Mucosa of descending colon (tissue), 3 donors: Measurements from ENCODE around the gene LAYN. TPM values are rescaled to one million over a fixed set of nuclear protein-coding genes. Genes with fewer than 3 reads are reported as not detected.
A peak's percentile ranks its signal among the peaks of the same experiment; 100 is the strongest.

Experiments
- ATAC-seq: fragments of 200-7000 bp; cut with Tn5 transposase; one replicate; pipeline ENCODE4 v1.9.1; 2020; ENCODE audit warnings: mild to moderate bottlenecking, moderate library complexity
- DNase-seq, 3 donors: peaks; one replicate each; pipeline ENCODE4 v3.0.0-alpha.2; 2020
- H3K36me3 ChIP-seq: fragments of 200-600 bp; one replicate; pipeline ENCODE4 v1.8.0; 2021; ENCODE audit warnings: low read depth, mild to moderate bottlenecking
- H3K4me1 ChIP-seq: fragments of 200-600 bp; one replicate; pipeline ENCODE4 v1.8.0; 2021; ENCODE audit warnings: low read depth, mild to moderate bottlenecking
- H3K4me3 ChIP-seq: fragments of 200-600 bp; one replicate; pipeline ENCODE4 v1.8.0; 2021; ENCODE audit warnings: mild to moderate bottlenecking
- H3K9me3 ChIP-seq: fragments of 200-600 bp; one replicate; pipeline ENCODE4 v1.8.0; 2021; ENCODE audit warnings: mild to moderate bottlenecking
- intact Hi-C, 2 donors: fragments of 100-400 bp; cut with DNase I in 1 of 2; cut with micrococcal nuclease in 1 of 2; formaldehyde crosslinking; loops; one replicate each; pipeline versions ENCODE4 v1.11.0 to v1.11.1; 2022; cut with DNase I, micrococcal nuclease
- total RNA-seq, 3 donors: library from RNA; stranded (reverse); fragmentation: NEBNext Ultra II Directional in 2 of 3; extraction: Animal tissue kit (Norgen Biotek cat#: 25700) in 2 of 3; gene quantifications; one replicate each; pipeline versions ENCODE4 v1.2.1 to v1.2.4, GENCODE V29; 2021 to 2023
- TF ChIP-seq, protein P1 (sequence below): fragments of 200-600 bp; IDR thresholded peaks from one replicate; pipeline ENCODE4 v1.8.0; 2022; ENCODE audit warnings: antibody characterized with exemption, mild to moderate bottlenecking
- donor health status: DM: no; HTN: no; CAD: no; lungs with moderate emphysema.
- donor health status: DM: no; HTN: no; CAD: no.
- donor health status: DM: no; HTN: yes; CAD: no.

LAYN gene
- total RNA-seq, 3 donors from 2014 or later, result 0.90 to 22.9 (median 2.7) TPM

GRCh38 chr11:111539426-111540113 lies 950 bp upstream of the LAYN start:
- no peak overlapping the region for H3K4me3 ChIP-seq
- intact Hi-C loops, result no loop called here
- peaks cover 11% of the 10 kb centered on the region for H3K4me1 ChIP-seq
- H3K36me3 ChIP-seq, result no peaks in the 10 kb centered on the region
- no peak for ATAC-seq
- TF ChIP-seq, protein P1, sequence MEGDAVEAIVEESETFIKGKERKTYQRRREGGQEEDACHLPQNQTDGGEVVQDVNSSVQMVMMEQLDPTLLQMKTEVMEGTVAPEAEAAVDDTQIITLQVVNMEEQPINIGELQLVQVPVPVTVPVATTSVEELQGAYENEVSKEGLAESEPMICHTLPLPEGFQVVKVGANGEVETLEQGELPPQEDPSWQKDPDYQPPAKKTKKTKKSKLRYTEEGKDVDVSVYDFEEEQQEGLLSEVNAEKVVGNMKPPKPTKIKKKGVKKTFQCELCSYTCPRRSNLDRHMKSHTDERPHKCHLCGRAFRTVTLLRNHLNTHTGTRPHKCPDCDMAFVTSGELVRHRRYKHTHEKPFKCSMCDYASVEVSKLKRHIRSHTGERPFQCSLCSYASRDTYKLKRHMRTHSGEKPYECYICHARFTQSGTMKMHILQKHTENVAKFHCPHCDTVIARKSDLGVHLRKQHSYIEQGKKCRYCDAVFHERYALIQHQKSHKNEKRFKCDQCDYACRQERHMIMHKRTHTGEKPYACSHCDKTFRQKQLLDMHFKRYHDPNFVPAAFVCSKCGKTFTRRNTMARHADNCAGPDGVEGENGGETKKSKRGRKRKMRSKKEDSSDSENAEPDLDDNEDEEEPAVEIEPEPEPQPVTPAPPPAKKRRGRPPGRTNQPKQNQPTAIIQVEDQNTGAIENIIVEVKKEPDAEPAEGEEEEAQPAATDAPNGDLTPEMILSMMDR, result no peak
- H3K9me3 ChIP-seq, result no peaks in the 10 kb centered on the region
- no peak for DNase-seq

DNA sequence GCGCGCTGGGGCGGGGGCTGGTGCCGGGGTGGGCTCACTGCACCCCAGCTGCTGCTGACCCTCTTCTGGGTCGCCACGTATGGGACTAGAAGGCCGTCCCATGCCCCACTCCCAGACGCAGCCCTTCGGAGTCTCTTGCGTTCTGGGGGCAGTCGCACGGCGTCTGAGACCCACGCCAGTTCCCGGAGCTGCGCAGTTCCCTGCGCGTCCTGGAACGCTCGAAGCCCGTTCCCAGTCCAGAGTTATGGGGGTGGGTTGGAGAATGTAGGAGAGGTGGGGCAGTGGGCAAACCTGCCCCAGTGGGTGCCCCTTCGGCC lies 375 bp downstream of the LAYN start:
- ATAC-seq (peak; percentile 23), DNase-seq (peak in 1 of 3 donors; percentile 41)
- Histone ChIP-seq H3K4me1 (peaks cover 11% of the 10 kb centered on the region), H3K4me3 (no peak overlapping the region), H3K9me3 (no peaks in the 10 kb centered on the region), H3K36me3 (no peaks in the 10 kb centered on the region)
- TF ChIP-seq, protein P1, result no peak
- intact Hi-C loops, result no loop called here

DNA sequence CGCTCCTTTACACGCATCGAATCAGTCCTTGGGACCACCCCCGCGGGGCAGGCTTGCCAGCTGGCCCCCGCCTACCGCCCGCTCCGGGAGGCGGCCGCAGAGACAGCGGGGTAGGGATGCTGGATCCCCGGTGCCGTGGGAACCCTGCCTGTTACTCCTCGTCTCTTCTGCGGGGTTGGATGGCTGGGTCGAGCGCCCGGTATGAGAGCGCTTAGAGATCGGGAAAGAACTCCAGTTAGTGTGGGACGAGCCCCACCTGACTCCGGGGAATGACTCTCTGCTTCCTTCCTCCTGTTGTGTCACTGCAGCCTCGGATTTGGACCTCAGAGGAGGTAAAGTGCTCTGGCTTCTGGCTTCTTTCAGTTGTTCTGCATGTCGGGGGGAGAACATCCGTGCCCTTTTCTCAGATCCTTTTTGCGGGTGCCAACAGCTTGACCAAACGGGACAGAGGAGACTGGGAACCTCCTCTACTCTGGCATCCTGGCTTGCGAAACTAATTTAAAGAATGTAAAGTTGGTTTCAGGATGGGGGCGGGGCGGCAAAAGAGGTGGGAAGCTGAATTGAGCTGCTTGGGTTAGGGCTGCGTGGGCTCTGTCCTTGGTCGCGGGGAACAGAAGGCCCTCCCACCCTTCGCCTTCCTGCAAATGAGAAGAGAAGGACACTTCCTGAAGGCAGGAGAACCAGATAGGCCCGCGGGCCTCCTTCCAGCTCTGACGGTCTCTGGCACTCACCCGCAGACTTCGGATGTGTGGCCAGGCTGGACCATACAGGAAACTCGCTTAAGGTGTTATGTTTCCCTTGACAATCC lies 938 bp downstream of the LAYN start:
- Histone ChIP-seq H3K36me3 (no peaks in the 10 kb centered on the region), H3K4me3 (no peak overlapping the region), H3K4me1 (peaks cover 11% of the 10 kb centered on the region), H3K9me3 (no peaks in the 10 kb centered on the region)
- intact Hi-C loops, result no loop called here
- TF ChIP-seq, protein P1, result no peak
- ATAC-seq (peak; percentile 31), DNase-seq (peak in 2 of 3 donors; percentile 29 to 48)

DNA sequence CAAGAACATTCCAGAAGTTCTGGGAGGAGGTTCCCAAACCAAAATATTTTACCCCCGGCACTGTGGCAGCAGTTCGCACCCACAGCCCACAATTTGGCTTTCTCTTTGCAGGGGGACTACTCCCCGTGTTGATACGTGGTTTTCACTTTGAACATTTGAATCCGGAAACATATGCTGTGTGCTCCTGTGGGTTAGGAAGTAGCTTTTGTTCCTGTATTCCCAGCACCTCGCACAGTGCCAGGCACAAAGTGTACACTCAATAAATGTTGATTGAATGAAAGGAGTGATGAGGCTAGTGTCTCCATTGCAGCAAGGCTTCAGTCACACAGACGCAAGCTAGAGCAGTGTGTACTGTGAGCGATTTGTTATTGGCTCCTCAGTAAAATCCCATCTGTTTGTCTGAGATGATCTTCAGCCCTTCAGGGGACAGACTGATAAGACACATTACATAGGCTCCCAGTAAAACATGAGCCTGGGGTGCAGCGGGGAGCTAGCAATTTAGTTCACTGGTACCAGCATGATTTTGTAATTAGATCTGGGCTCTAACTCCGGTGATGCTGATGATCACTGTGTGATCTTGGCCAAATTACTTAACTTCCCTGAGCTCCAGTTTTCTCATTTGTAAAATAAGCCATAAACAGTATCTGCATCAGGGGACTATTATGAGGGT lies 2.2 kb downstream of the LAYN start:
- Histone ChIP-seq H3K4me1 (peaks cover 11% of the 10 kb centered on the region), H3K4me3 (no peak overlapping the region), H3K36me3 (no peaks in the 10 kb centered on the region), H3K9me3 (no peaks in the 10 kb centered on the region)
- DNase-seq, result no peak
- intact Hi-C loops, result no loop called here
- TF ChIP-seq, protein P1, result no peak
- ATAC-seq, result no peak

- Histone ChIP-seq H3K9me3 (no peaks in the 10 kb centered on the region), H3K4me1 (no peaks in the 10 kb centered on the region), H3K36me3 (no peaks in the 10 kb centered on the region), H3K4me3 (no peak overlapping the region)
- no peak for DNase-seq
- TF ChIP-seq, protein P1, result no peak
- intact Hi-C loops, result no loop called here
- ATAC-seq, result no peak
Observed at GRCh38 chr11:111548525-111548924, 8.0 kb downstream of the LAYN start.
